T1000 (cell line): ENCODE data around the gene RAD18.

Source experiments
- DNase-seq: peaks from one replicate; lab custom pipeline; 2025; ENCODE audit warnings: mixed read lengths; lab: John Stamatoyannopoulos, UW

Gene RAD18

DNA sequence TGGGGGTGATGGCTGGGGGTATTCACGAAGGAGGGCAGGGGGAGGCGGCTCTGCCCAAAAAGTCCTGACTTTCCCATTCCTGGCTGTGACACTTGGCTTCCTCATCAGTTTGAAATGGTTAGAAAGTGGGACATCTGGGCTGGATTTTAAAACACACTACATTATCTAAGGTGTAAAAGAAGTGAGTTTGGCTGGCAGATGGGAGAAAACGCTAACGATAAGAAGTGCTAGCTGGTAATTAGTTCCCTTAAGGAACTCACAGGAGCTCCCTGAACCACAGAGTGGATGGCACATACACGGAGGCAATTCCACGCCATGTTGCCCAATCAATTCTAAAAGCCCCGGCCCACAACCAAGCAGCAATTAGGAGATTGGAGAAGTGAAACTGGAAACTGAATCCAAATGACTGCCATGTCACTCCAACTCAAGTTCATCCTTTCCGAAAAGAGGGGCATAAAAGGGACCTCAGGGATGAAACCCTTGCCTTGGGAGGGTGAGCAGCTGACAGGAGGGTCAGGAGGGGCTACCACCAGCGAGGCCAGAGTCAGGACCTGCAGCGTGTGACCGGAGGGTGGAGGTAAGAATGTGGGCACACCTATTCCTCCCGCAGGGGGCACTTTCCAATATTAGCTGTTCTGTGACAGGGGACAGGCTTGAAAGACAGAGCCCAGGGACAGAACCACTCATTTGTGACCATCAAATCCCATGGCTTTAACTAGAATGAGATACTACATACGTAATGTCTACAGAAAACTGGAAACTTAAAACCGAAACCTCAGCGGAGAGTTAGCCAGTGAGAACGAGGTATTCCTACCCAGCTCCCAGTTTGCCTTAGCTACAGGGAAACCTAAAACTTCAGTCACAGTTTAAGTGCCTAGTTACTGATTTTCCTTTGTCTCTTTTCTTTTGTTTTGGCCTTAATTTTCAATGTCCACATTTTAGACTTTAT, 98.6 kb downstream of the RAD18 start:
- DNase-seq = no peak

DNA sequence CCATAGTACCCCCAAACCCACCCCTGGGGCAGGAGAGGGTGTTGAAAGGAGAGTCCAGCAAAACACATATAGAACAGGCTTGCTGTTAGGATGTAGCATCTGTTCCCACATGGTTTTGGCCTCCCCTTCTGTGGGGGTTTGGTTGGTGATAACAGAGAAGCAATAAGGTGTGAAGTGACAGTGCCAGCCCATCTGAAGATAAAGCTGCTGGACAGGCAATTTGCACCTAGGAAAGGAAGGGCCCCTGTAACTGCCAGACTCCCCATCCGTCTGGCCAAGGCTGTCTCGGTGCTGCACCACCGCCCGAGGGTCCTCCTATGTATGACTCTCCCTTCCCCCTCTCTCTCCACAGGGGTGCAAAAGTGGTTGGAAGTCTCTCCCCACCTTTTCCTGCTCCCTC, 99.4 kb downstream of the RAD18 start:
- DNase-seq = no peak

DNA sequence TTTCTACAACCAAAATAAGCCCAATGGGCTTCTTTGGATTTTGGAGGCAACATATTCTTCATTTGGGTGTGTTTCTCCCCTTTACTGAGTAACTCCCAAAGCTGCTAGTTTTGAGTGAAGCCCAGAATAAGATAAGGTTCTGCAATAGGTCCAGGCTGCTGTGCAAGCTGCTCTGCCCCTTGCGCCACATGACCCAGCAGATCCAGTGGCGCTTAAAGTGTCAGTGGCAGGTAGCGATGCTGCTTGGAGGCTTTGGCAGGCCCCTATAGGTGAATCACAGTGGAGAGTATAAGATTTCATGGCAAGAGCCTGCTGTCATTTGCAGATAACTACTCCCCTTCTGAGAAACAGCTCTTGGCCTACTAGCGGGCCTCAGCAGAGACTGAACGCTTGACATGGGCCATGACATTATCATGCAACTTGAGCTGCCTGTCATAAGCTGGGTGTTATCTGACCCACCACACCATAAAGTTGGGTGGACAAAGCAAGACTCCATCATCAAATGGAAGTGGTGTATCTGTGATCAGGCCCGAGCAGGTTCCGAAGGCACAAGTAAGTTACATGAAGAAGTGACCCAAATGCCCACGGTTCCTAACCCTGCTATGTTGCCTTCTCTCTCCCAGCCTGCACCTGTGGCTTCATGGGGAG, 105.4 kb downstream of the RAD18 start:
- DNase-seq = no peak

DNA sequence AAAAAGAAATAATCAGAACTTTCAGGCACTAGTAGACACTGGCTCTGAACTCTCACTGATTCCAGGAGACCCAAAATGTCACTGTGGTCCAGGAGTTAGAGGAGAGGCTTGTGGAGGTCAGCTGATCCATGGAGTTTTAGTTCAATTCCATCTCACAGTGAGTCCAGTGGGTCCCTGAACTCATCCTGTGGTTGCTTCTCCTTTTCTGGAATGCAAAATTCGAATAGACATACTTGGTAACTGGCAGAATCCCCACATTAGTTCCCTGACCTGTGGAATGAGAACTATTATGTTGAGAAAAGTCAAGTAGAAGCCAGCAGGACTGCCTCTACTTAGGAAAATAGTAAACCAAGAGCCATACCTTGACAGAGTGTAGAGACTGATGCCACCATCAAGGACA, 106.6 kb downstream of the RAD18 start:
- no peak for DNase-seq

DNA sequence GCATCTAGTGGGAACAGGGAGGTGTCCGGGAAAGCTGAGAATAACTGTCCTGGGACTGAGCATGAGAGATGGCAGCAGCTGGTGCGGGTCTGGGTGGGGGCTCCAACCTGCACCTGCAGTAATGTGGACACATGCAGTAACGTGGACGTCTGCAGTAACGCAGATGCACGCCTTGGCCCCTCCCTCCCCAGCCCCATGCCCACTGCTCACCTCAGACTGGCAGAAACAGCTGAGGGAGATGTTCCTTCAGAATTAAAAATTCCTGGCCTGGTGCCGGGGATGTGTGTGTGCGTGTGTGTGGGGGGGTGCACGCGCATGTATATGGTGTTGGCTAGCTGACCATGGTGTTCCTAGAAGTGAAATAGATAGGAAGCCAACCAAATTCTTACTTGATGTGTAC, 107.2 kb downstream of the RAD18 start:
- no peak for DNase-seq

DNA sequence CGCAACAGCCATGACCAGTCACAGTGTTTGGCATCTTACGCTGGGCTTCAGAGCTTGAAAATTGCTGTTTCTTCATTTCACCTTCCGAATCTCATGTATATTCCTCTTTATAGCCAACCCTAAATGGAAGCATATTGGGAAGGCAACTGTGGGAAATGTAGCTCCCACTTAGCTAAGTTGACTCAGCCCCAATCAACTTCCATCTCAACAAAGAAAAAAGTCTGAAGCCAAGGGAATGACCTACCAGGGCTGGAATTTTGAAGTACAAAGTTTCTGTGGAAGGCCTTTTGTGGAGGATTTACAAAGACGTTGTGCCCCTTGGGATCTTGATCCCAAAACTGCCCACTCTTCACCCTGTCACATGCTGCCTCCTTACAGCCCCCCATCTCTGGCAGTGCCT, 108.6 kb downstream of the RAD18 start:
- no peak for DNase-seq

DNA sequence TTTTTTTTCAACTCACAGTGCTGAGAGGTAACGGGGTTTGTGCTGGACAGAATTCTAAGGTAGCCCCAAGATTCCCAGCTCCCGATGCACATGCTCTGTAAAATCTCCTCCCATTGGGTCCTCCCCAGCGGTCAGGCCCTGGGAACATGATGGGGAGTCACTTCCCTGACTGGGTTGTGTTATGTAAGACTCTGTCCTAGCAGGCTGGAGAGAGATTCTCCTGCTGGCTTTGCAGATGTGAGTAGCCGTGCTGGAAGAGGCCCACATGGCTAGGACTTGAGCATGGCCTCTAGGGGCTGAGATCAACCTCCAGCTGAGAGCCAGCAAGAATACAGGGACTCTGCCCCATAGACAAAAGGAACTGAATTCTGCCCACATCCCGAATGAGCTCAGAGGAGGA, 110.2 kb downstream of the RAD18 start:
- no peak for DNase-seq

DNA sequence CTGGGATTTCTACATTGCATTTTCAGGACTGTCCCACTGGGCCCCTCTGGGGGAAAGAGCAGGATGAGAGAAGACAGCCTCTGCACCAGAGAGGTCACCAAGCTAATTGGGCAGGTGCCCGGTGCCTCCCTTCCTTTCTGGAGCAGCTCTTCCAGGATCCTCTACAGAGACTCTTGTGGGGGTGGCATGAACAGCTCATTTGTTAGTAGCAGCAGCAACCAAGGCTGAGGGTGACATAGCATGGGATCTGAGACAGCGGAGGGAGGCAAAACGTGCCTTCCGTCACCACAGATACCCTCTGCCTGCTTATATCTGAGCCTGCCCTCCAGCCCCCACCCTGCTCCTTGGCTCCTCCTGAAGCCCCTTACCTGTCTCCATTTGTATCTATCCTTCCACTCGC, 110.8 kb downstream of the RAD18 start:
- DNase-seq = no peak

DNA sequence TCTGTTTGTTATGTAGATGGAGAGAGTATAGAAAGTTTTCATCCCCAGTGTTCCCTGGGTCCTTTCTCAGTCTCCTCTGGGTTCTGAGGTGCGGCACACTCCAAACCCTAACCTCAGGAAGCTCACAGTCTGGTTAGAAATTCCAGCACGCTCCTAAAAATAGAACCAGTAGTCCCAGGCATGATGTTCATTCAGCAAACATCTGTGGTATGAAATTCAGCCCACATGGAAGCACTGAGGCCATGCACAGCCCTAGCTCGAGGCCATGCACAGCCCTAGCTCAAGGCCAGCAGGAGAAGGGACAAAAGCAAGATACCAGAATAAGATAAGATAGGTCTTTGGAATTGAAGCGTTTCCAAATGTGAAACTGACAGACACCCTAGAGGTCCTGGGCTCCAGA, 111.6 kb downstream of the RAD18 start:
- DNase-seq = peak; percentile 39

DNA sequence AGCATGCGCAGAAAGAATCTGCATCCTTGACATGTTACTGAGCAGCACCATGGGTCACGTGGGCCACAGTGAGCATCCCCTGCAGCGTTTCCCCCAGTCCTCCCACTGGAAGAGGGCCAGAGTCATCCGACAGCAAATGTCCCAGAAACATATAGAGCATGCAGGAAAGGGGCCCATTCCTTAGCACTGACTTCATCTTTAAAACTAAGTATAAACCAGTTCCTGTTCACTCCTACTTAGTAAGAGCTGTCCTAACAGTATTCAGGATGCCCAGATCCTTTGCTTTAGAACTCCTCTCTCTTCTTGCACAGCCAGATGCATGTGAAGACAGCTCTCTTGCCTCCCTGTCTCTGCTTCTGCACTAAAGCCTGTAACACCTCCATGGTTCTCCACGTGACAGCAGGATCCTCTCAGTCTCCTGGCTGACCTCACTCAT, 114.6 kb downstream of the RAD18 start:
- DNase-seq = peak; percentile 64

DNA sequence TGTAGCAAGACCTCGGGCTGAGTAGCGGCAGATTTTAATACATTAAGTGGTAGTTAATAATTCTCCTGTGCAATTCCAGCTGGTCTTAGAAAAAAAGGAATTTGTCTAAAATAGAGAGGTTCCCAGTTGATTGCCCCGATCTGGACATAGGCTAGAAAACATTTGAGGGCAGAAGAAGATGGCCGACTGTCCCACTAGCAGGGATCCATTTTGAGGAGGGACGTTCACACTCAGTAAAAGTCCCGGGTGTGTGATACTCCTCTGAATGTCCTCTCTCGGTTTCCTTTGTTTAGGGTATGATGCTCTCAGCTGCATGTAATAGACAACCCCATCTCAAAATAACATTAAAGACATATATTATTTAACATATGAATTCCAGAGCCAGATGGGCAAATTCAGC, 116.0 kb downstream of the RAD18 start:
- no peak for DNase-seq

DNA sequence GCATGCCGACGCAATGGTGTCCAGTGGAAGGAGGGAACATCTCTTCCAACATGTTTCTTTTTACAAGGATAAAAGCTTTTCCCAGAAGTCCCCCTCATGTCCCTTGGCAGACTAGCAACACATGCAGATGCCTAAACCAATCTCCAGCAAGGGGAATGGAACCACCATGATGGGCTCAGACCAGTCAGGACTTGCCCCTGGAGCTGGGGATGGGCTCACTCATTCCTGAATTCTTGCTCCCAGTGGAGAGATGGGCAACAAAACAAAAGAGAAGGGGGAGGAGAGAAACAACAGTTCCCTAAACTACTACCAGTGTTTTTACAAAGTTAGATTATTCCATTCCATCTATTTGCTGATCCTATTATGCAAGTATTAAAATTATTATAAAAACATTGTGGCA, 117.1 kb downstream of the RAD18 start:
- DNase-seq = peak; percentile 22

DNA sequence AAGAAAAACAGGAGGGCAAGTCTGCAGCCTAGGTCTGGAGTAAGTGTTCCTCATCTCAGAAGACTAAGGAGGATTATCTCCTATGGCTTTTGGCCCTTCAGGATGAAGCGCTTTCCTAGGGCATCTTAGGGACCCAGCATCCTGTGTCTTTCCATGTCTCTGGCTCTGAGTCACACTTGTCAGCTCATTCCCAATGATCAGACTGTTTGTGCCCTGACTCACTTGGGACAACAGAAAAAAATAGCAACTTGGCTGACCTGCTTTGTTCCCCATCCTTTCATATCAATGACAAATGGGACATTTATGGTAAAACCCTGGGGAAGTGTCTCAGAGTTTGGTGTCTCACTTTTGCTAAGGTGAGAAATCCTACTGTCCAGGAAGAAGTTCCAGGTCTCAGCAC, 117.6 kb downstream of the RAD18 start:
- peak; percentile 22 for DNase-seq

DNA sequence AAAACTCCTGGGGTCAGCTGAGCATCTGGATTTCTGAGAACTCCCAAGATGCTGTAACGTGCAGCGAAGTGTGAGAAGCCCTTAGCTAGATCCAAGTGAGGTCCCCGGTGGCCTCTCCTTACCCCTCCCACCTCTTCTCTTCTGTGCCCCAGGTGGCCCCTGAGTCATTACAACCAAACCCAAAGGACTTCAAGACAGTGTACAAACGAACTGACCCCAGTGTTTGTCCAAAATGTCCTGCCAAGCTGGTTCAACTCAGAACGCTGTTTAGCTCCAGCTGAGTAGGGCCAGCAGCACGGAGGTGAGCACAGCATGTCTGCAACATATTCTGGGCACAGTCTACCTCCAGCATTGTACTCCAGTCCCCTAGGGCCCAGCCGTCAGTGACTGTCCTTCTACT, 119.9 kb downstream of the RAD18 start:
- DNase-seq = no peak

DNA sequence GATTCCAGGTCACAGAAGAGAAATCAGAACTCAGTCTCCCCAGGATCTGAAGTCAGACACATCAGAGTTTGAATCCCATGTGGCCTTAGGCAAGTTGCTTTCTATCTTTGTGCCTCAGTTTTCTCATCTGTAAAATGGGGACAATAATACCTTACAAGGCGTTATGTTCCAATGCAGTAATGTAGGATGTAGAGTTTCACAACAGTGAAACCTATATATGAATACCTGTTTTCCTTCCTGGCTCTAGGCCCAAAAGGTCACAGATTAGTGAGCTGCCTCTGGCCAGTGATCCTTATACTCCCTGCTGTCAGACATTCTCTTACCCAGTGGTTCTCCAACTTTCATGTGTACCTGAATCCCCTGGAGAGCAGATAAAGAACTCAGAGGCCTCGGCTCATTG, 121.0 kb downstream of the RAD18 start:
- DNase-seq = no peak

DNA sequence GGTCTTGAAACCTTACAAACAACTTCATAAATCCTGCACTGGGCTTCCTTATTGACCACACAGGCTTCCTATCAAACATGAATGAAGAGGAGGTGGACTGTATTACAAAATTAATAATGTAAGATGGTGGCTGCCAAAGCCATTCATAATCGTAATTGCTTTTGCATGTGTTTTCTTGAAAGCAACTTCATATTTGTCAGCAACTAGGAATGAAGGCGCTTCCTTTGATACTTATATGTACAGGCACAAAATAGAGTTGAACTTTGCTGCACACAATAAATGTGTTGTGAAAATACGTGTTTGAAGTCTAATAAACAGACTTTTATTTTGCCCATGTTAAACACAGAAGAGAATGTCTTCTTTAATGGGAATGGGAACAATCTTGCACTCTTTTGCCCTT, 121.8 kb downstream of the RAD18 start:
- no peak for DNase-seq

DNA sequence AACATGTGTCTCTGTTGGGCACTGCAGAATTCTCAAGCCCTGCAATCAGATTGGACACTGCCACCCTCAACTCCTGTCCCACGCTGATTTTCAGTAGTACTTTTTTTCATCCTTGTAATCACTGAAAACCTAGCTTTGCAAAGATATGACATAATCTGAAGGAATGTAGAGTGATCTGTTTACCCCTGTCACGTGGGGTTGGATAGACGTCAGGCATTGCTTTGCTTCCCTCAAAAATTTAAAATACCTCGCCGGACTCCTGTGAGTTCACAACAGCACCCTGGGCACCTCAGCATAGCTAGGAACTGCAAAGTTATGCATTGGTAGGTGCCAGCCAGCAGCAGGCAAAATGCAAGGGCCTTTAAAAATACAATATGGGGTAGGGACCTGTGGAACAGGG, 122.7 kb downstream of the RAD18 start:
- DNase-seq = no peak

DNA sequence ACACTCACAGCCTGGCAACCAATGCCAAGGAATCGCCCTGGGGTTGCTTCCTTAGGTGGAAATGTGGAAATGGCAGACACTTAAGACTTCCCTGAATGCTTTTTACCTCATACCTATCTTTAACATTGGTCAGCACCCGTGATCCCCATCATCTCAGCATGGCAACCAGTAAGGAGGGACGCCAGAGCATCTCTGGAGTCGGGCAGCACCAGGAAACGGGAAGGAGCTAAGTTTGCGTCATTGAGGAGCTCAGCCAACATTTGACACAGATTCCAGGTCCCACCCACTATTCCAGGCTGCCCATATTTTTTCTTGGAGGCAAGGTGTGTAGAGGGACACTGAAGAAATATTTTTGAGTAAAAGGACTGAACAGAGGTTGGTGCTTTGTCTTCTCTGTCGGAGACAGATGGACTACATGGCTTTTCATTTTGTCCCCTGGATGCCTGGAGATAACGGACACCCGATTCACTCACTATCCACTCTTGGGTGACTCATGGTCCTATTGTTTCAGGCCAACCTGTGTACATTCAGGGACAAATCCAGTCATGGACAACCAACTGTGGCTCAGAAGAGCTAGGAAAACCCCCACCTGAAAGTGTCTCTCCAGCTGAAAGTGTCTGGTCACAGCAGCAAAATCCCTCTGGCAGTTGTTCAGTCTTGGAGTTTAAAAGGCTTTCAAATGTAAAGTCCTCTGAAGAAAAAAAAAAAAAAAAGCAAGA, 123.5 kb downstream of the RAD18 start:
- DNase-seq = no peak

DNA sequence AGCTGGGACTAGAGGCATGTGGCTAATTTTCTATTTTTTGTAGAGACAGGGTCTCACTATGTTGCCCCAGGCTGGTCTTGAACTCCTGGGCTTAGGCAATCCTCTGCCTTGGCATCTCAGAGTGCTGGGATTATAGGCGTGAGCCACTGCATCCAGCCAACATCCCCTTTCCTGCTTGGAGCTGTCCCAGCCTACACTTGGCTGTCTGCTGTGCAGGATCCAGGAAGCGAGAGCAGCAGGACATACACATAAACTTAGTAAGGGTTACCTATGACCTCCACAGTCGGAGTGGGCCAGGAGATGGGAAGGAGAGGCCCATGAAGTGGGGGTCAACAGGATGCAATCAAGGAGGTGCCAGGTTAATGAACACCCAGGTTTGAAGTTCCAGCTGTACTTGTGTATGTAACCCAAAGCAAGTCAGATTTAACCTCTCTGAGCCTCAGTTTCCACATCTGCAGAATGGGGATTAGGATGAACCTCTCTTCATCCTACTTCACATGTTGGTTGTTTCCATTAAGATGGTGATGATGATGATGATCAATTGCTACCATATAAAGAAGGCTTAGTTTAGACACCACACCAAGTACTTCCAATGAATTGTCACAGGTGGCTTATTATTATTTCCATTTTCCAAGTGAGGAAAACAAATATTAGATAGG, 124.4 kb downstream of the RAD18 start:
- no peak for DNase-seq

DNA sequence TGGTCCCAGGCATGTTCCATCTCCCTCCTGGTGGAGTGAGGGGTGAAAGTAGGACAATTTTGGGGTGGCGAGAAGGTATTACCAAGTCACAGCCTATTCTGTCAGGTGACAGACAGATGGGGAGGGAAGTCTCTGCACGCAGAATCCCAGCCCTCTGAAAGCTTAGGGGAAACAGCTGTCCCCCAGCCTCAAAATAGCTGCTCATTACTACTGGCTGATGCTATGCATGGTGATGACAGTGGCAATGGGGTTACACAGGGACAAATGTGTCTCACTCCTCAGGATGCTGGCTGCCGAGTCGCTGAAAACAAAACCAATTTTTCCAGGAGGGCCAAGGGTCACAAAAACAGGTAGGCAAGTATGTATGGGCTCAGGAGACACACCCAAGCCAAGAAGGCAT, 125.0 kb downstream of the RAD18 start:
- DNase-seq = no peak

DNA sequence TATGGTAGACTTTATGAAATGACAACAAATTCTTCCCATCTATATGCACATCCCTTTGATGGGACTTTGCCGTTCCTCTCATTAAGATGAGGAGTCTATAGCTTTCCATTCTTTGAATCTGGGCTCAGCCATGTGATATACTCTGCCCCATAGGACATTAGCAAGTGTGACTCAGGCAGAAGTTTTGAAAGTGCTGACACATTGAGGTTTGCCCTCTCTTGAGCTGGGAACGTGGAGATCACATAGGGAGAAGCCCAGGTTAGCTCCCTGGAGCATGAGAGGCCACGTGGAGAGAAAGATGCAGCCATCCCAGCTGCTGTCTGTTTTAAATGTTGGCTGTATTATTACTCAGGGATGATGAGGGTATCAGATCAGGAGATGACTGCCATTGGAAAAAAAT, 126.1 kb downstream of the RAD18 start:
- DNase-seq = peak; percentile 26

DNA sequence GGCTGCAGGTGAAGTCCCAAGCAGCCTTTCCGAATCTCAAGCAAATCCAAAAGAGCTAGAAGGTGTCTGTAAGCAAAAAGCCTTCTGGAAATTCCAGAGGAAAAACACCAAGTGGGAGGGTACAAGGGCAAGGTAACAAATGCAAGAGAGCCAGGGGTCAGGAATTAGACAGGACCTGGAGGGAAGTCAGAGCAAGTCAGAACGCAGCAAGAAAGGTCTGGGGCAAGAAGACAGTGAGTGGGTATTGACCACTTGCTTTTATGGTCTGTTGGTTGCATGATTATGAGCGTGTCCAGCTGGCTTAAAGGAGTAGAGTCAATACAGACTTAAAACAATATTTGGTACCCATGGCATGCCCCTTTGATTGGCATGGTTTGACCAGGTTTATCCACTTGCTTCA, 127.2 kb downstream of the RAD18 start:
- no peak for DNase-seq
